Measurements from ENCODE around the gene JAML.
"Not testable (repeated sequence)": the region's sequence is repeated elsewhere in the genome, so short reads cannot be mapped to it uniquely, and the experiment has no call there.

JAML gene

GRCh38 chr11:118193910-118194566, 30.8 kb downstream of the JAML start:
- no peak for DNase-seq (ENCODE audit: low spot score)

- not testable (repeated sequence) for DNase-seq (ENCODE audit: low spot score)
Observed at GRCh38 chr11:118192817-118193216, 32.0 kb downstream of the JAML start.

GRCh38 chr11:118190942-118191506, 33.8 kb downstream of the JAML start:
- DNase-seq (ENCODE audit: low spot score), result not testable (repeated sequence)

GRCh38 chr11:118186346-118187107, 38.3 kb downstream of the JAML start:
- no peak for DNase-seq (ENCODE audit: low spot score)

GRCh38 chr11:118184784-118185579, 39.8 kb downstream of the JAML start:
- DNase-seq (ENCODE audit: low spot score), result no peak

- not testable (repeated sequence) for DNase-seq (ENCODE audit: low spot score)
Observed at GRCh38 chr11:118183691-118184090, 41.1 kb downstream of the JAML start.

GRCh38 chr11:118180300-118180703, 44.5 kb downstream of the JAML start:
- DNase-seq (ENCODE audit: low spot score), result no peak

GRCh38 chr11:118176778-118177134, 48.1 kb downstream of the JAML start:
- DNase-seq (ENCODE audit: low spot score), result no peak

GRCh38 chr11:118175993-118176777, 48.6 kb downstream of the JAML start, which contains the start of gene SCN2B:
Gene SCN2B (minus strand): TSS chr11:118176639. CDS start chr11:118176431, 208 bp downstream.
- no peak for DNase-seq (ENCODE audit: low spot score)

- DNase-seq (ENCODE audit: low spot score), result no peak
Observed at GRCh38 chr11:118175031-118175992, 49.5 kb downstream of the JAML start.

- no peak for DNase-seq (ENCODE audit: low spot score)
Observed at GRCh38 chr11:118174006-118174567, 50.7 kb downstream of the JAML start.

- no peak for DNase-seq (ENCODE audit: low spot score)
Observed at GRCh38 chr11:118172356-118172755, 52.5 kb downstream of the JAML start.

- DNase-seq (ENCODE audit: low spot score), result peak; percentile 62
Observed at GRCh38 chr11:118171269-118172062, 53.3 kb downstream of the JAML start.

GRCh38 chr11:118170882-118171268, 53.9 kb downstream of the JAML start:
- no peak for DNase-seq (ENCODE audit: low spot score)

- DNase-seq (ENCODE audit: low spot score), result no peak
Observed at GRCh38 chr11:118170231-118170630, 54.6 kb downstream of the JAML start.

- no peak for DNase-seq (ENCODE audit: low spot score)
Observed at GRCh38 chr11:118169300-118170140, 55.3 kb downstream of the JAML start.

- no peak for DNase-seq (ENCODE audit: low spot score)
Observed at GRCh38 chr11:118168751-118169150, 56.1 kb downstream of the JAML start.

- no peak for DNase-seq (ENCODE audit: low spot score)
Observed at GRCh38 chr11:118168316-118168715, 56.5 kb downstream of the JAML start.

All from hematopoietic multipotent progenitor cell treated with erythropoietin and hydrocortisone succinate and interleukin-3 and kit ligand, for 17 days (in vitro differentiated cells).